ENCODE measurements around the gene CPA2.

CPA2 gene

DNA sequence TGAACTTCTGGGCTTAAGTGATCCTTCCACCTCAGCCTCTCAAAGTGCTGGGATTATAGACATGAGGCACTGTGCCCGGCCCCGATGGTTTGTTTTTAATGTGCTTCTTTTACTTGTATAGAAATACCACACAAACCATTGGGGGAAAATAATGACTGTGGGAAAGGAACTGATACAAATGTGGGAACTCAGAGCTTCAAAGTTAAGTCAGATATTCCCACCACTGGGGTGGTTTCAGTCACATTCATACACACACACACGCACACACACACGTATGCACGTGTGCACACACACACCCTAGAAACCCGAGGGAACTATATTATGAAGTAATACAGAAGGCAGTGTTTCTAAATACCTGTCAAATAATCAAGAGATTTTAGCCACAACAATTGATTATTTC, 43.3 kb downstream of the CPA2 start:
- DNase-seq (ENCODE audit: low read depth): no peak

DNA sequence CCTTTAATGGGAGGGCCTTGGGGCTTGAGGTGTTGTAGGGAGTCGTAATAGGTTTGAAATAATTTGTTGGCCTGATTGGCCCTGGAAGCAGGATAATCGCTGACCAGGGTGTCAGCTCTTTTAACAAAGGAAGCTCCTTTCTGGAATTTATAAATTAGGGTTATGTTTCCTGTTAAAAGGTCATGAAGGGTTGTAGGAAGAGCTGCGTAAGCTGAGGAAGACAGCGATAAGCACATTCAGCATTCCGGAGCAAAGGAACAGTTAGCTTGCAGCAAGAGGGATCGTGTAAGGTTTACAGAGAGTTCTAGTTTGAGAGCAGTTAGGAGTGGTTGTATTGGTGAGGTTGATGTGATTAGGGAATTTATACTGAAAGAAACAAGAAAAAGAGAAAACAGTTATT, 47.6 kb downstream of the CPA2 start:
- no peak for DNase-seq (ENCODE audit: low read depth)

- no peak for DNase-seq (ENCODE audit: low read depth)
These were observed 52.9 kb downstream of the CPA2 start for GRCh38 chr7:130319541-130319940.

DNA sequence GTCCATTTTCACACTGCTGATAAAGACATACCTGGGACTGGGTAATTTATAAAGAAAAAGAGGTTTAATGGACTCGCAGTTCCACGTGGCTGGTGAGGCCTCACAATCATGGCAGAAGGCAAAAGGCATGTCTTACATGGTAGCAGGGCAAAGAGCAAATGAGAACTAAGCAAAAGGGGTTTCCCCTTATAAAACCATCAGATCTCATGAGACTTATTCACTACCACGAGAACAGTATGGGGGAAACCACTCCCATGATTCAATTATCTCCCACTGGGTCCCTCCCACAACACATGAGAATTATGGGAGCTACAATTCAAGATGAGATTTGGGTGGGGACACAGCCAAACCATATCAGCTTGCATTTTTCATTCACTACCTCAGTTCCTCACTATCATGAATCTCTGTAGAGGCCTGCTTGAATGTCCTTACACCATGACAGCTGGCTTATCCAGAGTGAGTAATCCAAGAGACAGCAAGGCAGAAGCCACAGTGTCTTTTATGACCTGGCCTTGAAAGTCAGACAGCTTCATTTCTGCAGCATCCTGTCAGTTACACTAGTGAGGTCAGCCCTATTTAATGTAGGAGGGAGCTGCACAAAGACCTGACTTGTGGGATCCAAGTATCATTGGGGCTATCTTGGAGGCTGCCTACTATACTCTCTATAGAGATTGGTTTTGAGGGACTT, 55.0 kb downstream of the CPA2 start:
- DNase-seq (ENCODE audit: low read depth): peak; percentile 23

- no peak for DNase-seq (ENCODE audit: low read depth)
These were observed 56.0 kb downstream of the CPA2 start for GRCh38 chr7:130322615-130323014.

DNA sequence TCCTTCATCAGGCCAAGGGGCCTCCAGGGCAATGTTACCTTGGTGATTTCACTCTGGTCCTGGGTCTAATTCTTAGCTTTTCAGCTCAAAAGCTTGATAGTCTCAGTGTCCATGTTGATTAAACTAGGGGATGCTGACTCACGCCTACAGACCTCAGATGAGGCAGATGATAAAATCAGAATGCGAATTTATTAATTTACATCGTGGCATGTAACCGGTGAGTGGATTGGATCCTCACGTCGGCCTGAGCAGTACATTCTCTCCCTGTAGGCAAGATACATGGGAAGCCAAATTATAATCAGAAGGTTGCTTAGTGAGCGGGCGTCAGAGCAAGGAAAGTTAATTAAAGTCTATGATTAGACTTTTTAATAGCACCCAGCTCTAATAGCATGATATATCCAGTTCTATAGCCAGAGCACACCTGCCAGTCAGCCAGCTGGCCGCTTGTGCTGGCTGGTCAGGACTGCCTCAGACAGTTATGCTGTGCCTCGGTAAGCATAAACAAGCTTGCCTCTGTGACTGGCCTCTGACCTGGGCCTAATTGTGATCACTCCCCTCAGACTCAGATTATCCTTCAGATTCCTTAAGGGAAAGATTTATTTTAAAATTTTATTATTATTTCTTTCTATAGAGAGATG, 57.8 kb downstream of the CPA2 start:
- DNase-seq (ENCODE audit: low read depth): no peak

- no peak for DNase-seq (ENCODE audit: low read depth)
These were observed 63.0 kb downstream of the CPA2 start for GRCh38 chr7:130329681-130330080.

- peak; percentile 35 for DNase-seq (ENCODE audit: low read depth)
These were observed 65.8 kb downstream of the CPA2 start for GRCh38 chr7:130332259-130333053.

GRCh38 chr7:130333832-130334231, 67.2 kb downstream of the CPA2 start:
- no peak for DNase-seq (ENCODE audit: low read depth)

DNA sequence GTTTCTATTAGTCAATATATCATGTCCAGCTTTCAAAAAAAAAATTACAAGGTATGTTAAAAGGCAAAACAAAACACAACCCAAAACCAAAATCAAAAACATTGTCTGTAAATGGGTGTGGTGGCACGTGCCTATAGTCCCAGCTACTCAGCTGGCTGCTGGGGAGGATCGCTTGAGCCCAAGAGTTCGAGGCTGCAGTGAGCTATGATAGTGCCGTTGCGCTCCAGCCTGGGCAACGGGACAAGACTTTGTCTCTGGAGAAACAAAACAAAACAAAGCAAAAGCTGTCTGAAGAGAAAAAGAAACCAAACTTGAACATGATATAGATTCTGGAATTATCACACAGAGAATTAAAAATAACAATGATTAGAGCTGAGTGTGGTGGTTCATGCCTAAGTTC, 67.6 kb downstream of the CPA2 start:
- DNase-seq (ENCODE audit: low read depth): peak; percentile 26

DNA sequence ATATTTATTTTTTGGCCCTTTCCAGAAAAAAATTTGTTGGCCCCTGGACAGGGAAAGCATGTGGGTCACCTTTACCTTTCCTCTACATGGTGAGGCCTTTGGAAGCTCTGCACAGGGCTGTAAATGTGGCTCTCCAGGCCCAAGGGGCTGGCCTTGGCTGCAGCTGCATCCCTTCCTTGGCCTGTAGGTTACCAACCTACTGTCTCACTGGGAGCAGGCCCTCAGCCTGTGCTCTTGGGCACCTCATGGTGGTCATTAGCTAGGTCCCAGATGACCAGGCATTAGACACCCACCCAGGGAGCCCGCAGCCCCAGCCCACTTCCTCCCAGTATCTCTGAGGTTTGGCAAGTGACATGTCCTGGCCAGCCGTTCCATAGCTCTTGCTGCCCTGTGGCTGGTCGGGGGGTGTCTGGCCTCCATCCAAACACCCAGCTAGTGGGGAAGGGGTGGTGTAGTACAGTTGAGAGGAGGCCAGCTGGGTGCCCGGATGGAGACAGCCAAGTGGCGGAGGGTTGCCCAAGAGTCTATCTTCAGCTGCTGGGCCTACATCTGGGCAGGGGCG, 70.8 kb downstream of the CPA2 start:
- DNase-seq (ENCODE audit: low read depth): no peak

DNA sequence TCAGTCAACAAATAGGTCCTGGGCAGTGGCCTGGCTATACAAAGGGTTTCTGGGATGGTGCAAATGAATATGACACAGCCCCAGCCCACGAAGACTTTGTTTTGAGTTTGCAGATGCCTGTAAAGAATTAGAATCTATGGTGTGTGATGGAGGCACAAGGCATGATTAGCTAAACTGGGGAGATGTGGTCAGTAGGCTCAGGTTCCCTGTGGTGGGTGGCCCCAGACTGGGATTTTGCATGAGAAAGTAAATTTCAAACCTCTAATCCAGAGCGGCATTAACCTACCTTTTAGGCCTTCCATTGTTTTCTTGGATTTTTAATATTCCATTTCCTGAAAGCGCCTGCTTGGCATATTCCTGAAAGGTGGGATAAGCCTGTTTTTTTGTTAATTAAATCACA, 71.6 kb downstream of the CPA2 start:
- DNase-seq (ENCODE audit: low read depth): no peak
